GM13977 (cell line): ENCODE results near the gene EPRS1.

Experiments used
- DNase-seq: peaks from one replicate; pipeline ENCODE4 v3.0.0; 2012; ENCODE audit warnings: low spot score
- CTCF ChIP-seq: IDR thresholded peaks from 2 replicates; pipeline ENCODE4 v1.5.1; 2012; ENCODE audit warnings: mild to moderate bottlenecking, control low read depth; ENCODE audit not compliant: insufficient read depth; ENCODE audit errors: extremely low read depth, missing control alignments
- in situ Hi-C: fragments of 300-500 bp; cut with MboI; formaldehyde crosslinking; loops from one replicate; pipeline ENCODE4 v1.12.0; 2022; ENCODE audit warnings: low sequenced_read_pairs, low pct_unique_long_range_greater_than_20kb, mixed read lengths, inconsistent platforms; ENCODE audit not compliant: unreplicated experiment

Gene EPRS1

DNA sequence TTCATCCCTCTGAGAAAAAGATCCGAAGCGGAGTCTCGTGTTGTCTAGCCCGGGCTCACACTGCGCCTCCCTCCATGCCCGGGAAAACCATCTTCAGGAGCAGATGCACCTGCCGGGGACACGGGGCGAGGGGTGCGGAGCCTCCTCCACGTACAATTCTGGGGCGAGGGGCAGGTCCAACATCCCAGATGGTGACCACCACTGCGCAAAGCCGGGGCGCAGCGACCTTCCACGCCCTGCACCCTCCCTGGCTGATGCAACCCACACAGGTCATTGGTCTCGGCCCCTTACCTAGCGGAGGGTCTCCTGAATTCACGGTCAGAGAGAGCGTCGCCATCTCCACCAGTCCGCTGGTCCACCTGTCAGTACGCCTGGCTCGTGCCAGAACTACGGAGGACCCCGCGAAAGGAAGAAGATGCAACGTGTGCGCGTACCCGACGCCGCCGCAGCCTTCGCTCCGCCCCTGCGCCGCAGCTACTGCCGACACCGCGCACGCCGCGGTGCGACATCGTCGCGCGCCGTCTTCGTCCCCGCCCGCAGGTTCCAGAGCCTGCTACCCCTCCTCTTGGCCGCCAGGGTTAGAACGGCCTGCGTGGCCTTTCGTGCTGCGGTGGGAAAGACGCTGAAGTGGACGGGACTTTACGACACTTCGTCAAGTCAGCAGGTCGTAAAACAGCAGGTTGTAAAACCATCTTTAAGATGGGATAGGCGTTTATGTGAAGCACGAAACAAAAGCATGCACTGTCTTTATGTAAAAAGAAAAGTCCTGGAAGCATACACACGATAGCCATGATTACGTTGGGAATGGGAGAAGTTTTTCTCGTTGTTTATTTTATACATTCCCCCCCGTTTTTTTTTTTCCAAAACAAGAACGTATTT lies at the start of gene EPRS1:
Gene EPRS1, minus strand, starts transcription at position 454 of the 879 bp plus-strand sequence. Its CDS starts 117 bp downstream, at position 337.
- DNase-seq = peak; percentile 93
- TF ChIP-seq CTCF = peak; percentile 66
- in situ Hi-C loops = no loop called here

GRCh38 chr1:220094016-220094911 lies 48.0 kb upstream of the EPRS1 start, which contains the start of gene IARS2:
IARS2 (plus strand) TSS chr1:220094132; CDS start chr1:220094217, 85 bp downstream.
- DNase-seq = peak; percentile 95
- in situ Hi-C loops = no loop called here
- TF ChIP-seq CTCF = no peak

DNA sequence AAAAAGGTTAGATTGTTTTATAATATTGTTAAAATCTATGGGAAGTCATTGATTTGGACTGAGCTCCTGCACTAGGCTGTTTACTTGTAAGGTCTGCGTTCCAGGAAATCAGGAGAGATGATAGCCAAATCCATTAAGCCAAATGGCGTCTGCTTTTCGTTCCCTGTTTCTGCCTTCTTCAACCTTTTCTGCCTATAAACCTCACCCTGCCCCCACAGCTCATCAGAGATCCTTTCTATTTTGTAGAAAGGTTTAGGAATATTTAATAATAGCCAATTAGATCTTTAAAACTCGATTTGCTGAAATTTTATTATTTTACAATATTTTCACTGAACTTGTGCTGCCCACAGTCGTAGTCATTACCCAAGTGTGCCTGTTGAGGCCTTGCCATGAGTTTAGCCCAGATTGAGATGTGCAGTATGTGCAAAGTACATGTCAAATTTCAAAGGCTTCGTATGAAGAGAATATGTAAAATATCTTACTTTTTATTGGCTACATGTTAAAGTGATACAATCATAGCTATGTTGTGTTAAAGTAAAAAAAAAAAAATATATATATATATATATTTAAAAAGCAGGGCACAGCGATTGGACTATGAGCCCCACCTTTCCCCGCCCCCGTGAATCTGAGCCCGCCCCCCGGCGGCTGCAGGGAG lies 47.2 kb upstream of the EPRS1 start:
- no peak for TF ChIP-seq CTCF
- DNase-seq = no peak
- in situ Hi-C loops = no loop called here

DNA sequence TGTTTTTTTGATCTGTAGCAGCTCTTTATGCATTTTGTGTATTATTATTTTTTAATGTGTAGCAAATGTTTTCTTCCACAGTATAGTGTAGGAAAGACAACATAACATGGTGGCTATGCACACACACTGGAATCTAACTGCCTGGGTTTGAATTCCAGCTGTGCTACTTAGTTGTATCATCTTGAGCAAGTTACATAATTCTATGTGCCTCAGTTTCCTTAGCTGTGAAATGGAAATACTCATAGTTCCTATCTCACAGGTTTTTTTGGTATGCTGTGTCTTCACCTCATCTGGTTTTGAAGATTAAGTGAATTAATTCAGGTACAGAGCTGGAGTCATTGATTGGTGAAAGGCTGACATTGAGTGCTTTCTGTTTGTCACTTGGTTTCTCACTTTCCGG lies 46.4 kb upstream of the EPRS1 start:
- no peak for DNase-seq
- in situ Hi-C loops = no loop called here
- no peak for TF ChIP-seq CTCF

GRCh38 chr1:220089650-220090556 lies 43.6 kb upstream of the EPRS1 start, which contains the start of gene BPNT1:
BPNT1 (minus strand) TSS chr1:220089788; CDS start chr1:220079846, 9,942 bp downstream.
- no peak for TF ChIP-seq CTCF
- peak; percentile 80 for DNase-seq
- in situ Hi-C loops = no loop called here
